BJ (cell line): ENCODE results near the gene ARHGAP8. TPM values are rescaled to one million over a fixed set of nuclear protein-coding genes. Genes with fewer than 3 reads are reported as not detected.
"Not testable (repeated sequence)": the region's sequence is repeated elsewhere in the genome, so short reads cannot be mapped to it uniquely, and the experiment has no call there.

Experiments used
- CTCF ChIA-PET: fragments of 350-600 bp; formaldehyde crosslinking; extraction: SDS; loops from one replicate; lab custom pipeline; 2021; ENCODE audit warnings: antibody characterized with exemption, inconsistent platforms; lab: Yijun Ruan, JAX
- POLR2A ChIA-PET: fragments of 300-600 bp; sonication (Branson Sonifier 250); formaldehyde crosslinking; extraction: SDS; loops from one replicate; lab custom pipeline; 2021; ENCODE audit warnings: antibody characterized with exemption; lab: Charles Lee
- DNase-seq: peaks from one replicate; pipeline ENCODE4 v3.0.0-alpha.2; 2011; ENCODE audit warnings: low read depth
- H3K27me3 ChIP-seq: 2 replicates; pipeline ENCODE4 v1.6.0; 2011; ENCODE audit warnings: low read length; ENCODE audit not compliant: control insufficient read depth, insufficient read depth
- H3K36me3 ChIP-seq: 2 replicates; pipeline ENCODE4 v1.5.1; 2011; ENCODE audit warnings: low read length; ENCODE audit not compliant: control insufficient read depth, insufficient read depth
- H3K4me3 ChIP-seq: 2 replicates; pipeline ENCODE4 v1.5.1; 2011; ENCODE audit warnings: low read depth, mild to moderate bottlenecking, control low read depth, low read length
- polyA plus RNA-seq: library from polyadenylated mRNA; depleted of rRNA; stranded (reverse); fragments of >200 nt; gene quantifications from 2 replicates; pipeline ENCODE4 v1.2.3, GENCODE V29; 2011
- TF ChIP-seq, protein P1 (sequence below): IDR thresholded peaks from 2 replicates; pipeline ENCODE4 v1.5.1; 2011; ENCODE audit warnings: low read depth, mild to moderate bottlenecking, control low read depth, inconsistent platforms, low read length, moderate library complexity; ENCODE audit not compliant: insufficient read depth

The ARHGAP8 gene
- polyA plus RNA-seq, 1 experiment: 0.39 TPM

DNA sequence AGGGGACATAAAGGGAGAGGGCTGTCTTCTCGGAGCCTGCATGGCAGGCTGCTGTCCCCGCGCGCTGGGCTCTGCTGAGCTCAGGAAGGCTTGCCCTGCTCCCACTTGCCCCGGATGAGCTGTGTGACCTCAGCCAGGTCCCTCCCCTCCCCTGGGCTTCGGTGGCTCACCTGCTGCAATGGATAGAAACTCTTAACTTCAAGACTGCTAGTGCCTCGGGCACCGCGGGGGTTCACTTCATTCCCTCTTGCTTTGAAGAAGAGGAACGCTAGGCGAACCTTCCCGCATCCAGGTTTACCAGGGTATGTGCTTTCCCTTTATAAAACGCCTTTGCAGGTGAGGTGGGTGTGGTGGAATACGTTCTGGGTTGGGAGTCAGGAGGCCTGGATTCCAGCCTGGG, 142.4 kb downstream of the ARHGAP8 start:
- H3K4me3 ChIP-seq: no peak overlapping the region
- H3K27me3 ChIP-seq: no peaks in the 10 kb centered on the region
- ChIA-PET CTCF (interaction anchor here (0.6 kb wide), 1 partner anchor 1749 kb away, joined by 3 read pairs; no protein-coding TSS in a partner anchor), POLR2A (no interaction called here)
- DNase-seq: no peak
- H3K36me3 ChIP-seq: no peaks in the 10 kb centered on the region
- TF ChIP-seq, protein P1, sequence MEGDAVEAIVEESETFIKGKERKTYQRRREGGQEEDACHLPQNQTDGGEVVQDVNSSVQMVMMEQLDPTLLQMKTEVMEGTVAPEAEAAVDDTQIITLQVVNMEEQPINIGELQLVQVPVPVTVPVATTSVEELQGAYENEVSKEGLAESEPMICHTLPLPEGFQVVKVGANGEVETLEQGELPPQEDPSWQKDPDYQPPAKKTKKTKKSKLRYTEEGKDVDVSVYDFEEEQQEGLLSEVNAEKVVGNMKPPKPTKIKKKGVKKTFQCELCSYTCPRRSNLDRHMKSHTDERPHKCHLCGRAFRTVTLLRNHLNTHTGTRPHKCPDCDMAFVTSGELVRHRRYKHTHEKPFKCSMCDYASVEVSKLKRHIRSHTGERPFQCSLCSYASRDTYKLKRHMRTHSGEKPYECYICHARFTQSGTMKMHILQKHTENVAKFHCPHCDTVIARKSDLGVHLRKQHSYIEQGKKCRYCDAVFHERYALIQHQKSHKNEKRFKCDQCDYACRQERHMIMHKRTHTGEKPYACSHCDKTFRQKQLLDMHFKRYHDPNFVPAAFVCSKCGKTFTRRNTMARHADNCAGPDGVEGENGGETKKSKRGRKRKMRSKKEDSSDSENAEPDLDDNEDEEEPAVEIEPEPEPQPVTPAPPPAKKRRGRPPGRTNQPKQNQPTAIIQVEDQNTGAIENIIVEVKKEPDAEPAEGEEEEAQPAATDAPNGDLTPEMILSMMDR: no peak

DNA sequence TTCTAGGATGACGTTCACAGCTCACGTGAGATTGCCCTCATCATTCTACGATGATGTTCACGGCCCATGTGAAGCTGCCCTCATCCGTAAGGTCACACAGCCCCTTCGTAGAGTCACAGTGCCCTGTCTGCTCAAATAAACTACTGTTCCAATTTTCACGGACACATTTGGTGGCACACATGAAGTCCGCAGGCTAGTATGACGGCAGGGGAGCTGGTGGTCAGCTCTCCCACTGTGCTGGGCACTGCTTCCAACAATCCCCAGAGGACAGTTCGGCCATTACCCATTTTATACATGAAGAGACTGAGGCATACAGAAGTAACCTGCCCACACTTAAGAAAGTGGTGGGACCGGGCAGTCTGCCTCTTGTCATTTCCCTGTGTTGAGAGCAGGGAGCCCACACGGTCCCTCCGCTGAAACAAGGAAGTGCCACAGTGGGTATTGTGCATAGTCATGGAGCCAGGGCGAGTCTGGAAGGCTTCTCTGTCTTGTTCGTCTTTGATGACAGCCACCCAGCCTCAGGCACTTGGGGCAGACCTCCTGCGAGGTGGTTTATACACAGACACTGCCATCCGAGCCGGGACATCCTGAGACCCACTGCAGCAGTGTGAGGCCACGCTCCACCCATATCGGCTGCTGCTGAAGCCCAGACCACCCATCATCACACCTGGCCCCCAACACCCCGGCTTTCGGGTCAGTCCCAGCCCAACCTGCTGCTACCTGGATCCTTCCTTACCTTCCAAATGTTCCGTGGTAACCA, 143.1 kb downstream of the ARHGAP8 start:
- H3K4me3 ChIP-seq: no peak overlapping the region
- POLR2A ChIA-PET: no interaction called here
- no peaks in the 10 kb centered on the region for H3K36me3 ChIP-seq
- TF ChIP-seq, protein P1: no peak
- DNase-seq: no peak
- CTCF ChIA-PET: interaction anchor here (0.6 kb wide), 1 partner anchor 1750 kb away, joined by 3 read pairs; no protein-coding TSS in a partner anchor
- H3K27me3 ChIP-seq: no peaks in the 10 kb centered on the region

DNA sequence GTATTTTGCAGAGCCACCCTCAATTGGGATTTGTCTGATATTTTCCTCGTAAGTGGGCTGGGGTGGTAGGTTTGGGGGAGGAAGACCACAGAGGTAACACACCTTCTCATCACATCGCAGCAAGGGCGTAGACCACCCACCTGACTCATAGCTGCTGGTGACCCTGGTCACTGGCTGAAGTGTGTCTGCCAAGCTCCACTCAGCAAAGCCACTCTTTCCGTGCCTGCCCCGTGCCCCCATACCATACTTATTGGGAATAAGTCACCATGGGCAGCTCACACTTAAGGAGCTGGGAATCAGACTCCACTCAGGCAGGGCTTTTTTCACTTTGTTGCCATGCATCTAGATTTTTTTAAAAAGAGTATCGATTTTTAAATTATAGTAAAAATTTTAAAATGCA, 145.9 kb downstream of the ARHGAP8 start:
- H3K27me3 ChIP-seq: no peaks in the 10 kb centered on the region
- TF ChIP-seq, protein P1: no peak
- CTCF ChIA-PET: interaction anchor here (0.7 to 1.2 kb wide), 3 partner anchors 10 to 35 kb away, joined by 3 to 5 read pairs (median 3); no protein-coding TSS in a partner anchor
- H3K4me3 ChIP-seq: no peak overlapping the region
- DNase-seq: no peak
- POLR2A ChIA-PET: no interaction called here
- H3K36me3 ChIP-seq: no peaks in the 10 kb centered on the region

DNA sequence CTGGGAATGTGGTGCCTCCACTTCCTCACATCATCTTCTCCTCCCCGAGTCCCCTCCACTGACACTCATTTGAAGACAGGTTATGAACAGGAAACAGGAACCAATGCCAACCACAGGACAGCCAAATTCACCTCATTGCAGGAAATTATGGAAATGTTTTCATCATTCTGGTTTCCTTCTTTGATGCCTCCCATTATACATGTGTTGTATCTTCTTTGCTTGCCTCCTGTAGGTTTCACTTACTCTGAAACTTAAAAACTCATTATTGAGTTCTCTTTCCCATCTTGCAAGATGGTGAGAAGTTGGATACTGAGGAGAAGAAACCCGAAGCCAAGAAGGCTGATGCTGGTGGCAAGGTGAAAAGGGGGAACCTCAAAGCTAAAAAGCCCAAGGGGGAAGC, 148.9 kb downstream of the ARHGAP8 start:
- DNase-seq: no peak
- ChIA-PET CTCF (no interaction called here), POLR2A (no interaction called here)
- TF ChIP-seq, protein P1: no peak
- H3K36me3 ChIP-seq: no peaks in the 10 kb centered on the region
- H3K4me3 ChIP-seq: no peak overlapping the region
- no peaks in the 10 kb centered on the region for H3K27me3 ChIP-seq

DNA sequence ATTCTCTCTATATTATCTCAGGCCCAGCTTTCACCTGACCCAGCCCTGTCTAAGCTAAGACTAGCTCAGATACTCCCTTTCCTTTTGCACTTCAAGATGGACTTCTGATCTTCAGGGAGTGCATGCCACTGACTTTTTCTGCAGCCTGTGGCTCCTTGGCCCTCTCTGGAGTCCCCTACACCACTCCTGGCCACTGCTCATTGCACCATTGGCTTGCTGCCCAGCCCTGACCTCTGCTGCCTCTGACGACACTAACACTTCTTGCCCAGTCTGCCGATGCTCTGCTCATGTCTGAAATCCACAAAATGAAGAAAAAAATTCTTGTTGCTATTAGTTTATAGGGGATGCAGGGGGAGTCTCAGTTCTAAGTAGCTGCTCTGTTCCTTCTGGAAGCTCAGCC, 150.8 kb downstream of the ARHGAP8 start:
- CTCF ChIA-PET, H3K27me3 ChIP-seq, POLR2A ChIA-PET, H3K36me3 ChIP-seq, DNase-seq, H3K4me3 ChIP-seq: not testable (repeated sequence)

- H3K4me3 ChIP-seq, POLR2A ChIA-PET, DNase-seq, H3K27me3 ChIP-seq, H3K36me3 ChIP-seq: not testable (repeated sequence)
- CTCF ChIA-PET: interaction anchor here (1.1 kb wide), 1 partner anchor 8 kb away, joined by 3 read pairs; no protein-coding TSS in a partner anchor
These were observed 152.2 kb downstream of the ARHGAP8 start for GRCh38 chr22:44904492-44905152.
